Panc1 (cell line): ENCODE data around the gene CSN1S1. TPM values are rescaled to one million over a fixed set of nuclear protein-coding genes. Genes with fewer than 3 reads are reported as not detected.

Source experiments
- ATAC-seq: fragments of 200-7000 bp; cut with Tn5 transposase; 2 replicates; pipeline ENCODE4 v1.9.1; 2020; ENCODE audit warnings: mild to moderate bottlenecking, moderate library complexity
- BruUV-seq: library from RNA; stranded (reverse); fragments of 400-500 nt; replicated peaks from 2 replicates; lab custom pipeline; 2021; lab: Mats Ljungman, UMichigan
- CTCF ChIA-PET: fragments of 300-600 bp; sonication (Branson Sonifier 250); formaldehyde crosslinking; loops from one replicate; lab custom pipeline; 2022; ENCODE audit warnings: antibody characterized with exemption; lab: Charles Lee
- POLR2A ChIA-PET: fragments of 300-600 bp; sonication (Branson Sonifier 250); formaldehyde crosslinking; loops from one replicate; lab custom pipeline; 2022; ENCODE audit warnings: antibody characterized with exemption; lab: Charles Lee
- DNase-seq: peaks from one replicate; pipeline ENCODE4 v3.0.0-alpha.2; 2010; ENCODE audit warnings: low read depth, low spot score
- H3K27ac ChIP-seq: 2 replicates; pipeline ENCODE4 v1.5.1; 2011; ENCODE audit warnings: mild to moderate bottlenecking, low read length, inconsistent platforms
- H3K27me3 ChIP-seq: fragments of 200-500 bp; sonication (Bioruptor generic); 2 replicates; pipeline ENCODE4 v1.6.0; 2014; ENCODE audit warnings: low read length, inconsistent platforms; ENCODE audit not compliant: control insufficient read depth, insufficient read depth
- H3K36me3 ChIP-seq: fragments of 200-500 bp; sonication (Bioruptor generic); 2 replicates; pipeline ENCODE4 v1.5.1; 2014; ENCODE audit warnings: inconsistent platforms, mild to moderate bottlenecking, low read length, moderate library complexity; ENCODE audit not compliant: control insufficient read depth, insufficient read depth
- H3K4me1 ChIP-seq: 2 replicates; pipeline ENCODE4 v1.5.1; 2011; ENCODE audit warnings: inconsistent platforms, mild to moderate bottlenecking, low read length, moderate library complexity; ENCODE audit not compliant: control insufficient read depth, insufficient read depth
- H3K4me3 ChIP-seq, 2 experiments: 2 replicates each; pipeline ENCODE4 v1.5.1; 2011 to 2012; ENCODE audit warnings: low read depth in 2 of 2, low read length in 2 of 2, mild to moderate bottlenecking in 2 of 2, inconsistent platforms in 1 of 2, moderate library complexity in 1 of 2
- H3K9me3 ChIP-seq: fragments of 200-500 bp; sonication (Bioruptor generic); 2 replicates; pipeline ENCODE4 v1.5.1; 2014; ENCODE audit warnings: low read depth, mild to moderate bottlenecking, inconsistent platforms, low read length, moderate library complexity; ENCODE audit not compliant: control insufficient read depth, insufficient read depth
- CTCF ChIP-seq: fragments of 450-650 bp; IDR thresholded peaks from 2 replicates; pipeline ENCODE4 v1.5.1; 2017; ENCODE audit warnings: mild to moderate bottlenecking
- POLR2AphosphoS5 ChIP-seq: IDR thresholded peaks from 2 replicates; pipeline ENCODE4 v1.6.1; 2012; ENCODE audit warnings: mild to moderate bottlenecking, low read depth, low read length, moderate library complexity
- REST ChIP-seq, 2 experiments: IDR thresholded peaks; 2 replicates each; pipeline ENCODE4 v1.6.1; 2011 to 2012; ENCODE audit warnings: low read depth in 2 of 2, control low read depth in 1 of 2, low read length in 1 of 2, mild to moderate bottlenecking in 1 of 2, moderate library complexity in 1 of 2; ENCODE audit not compliant: insufficient read depth in 1 of 2
- SIN3A ChIP-seq: IDR thresholded peaks from 2 replicates; pipeline ENCODE4 v1.6.1; 2012; ENCODE audit warnings: low read depth, mild to moderate bottlenecking, low read length, moderate library complexity, borderline replicate concordance; ENCODE audit not compliant: insufficient read depth
- TCF7L2 ChIP-seq: IDR thresholded peaks from 2 replicates; pipeline ENCODE4 v1.6.1; 2011; ENCODE audit warnings: mild to moderate bottlenecking, low read depth, low read length, inconsistent platforms
- in situ Hi-C: cut with HindIII; loops from 2 replicates; pipeline ENCODE4 v1.10.0; 2016; ENCODE audit warnings: low sequenced_read_pairs, low pct_unique_long_range_greater_than_20kb
- intact Hi-C: fragments of 100-400 bp; cut with micrococcal nuclease; formaldehyde crosslinking; loops from one replicate; pipeline ENCODE4 v1.10.0; 2022; ENCODE audit not compliant: unreplicated experiment
- total RNA-seq: library from RNA; stranded (reverse); gene quantifications from one replicate; pipeline ENCODE4 v1.2.1, GENCODE V29; 2021; ENCODE audit not compliant: unreplicated experiment

The CSN1S1 gene
- total RNA-seq, 1 experiment from 2014 or later, result not detected

GRCh38 chr4:69974631-69975030 lies 43.8 kb downstream of the CSN1S1 start:
- H3K27ac ChIP-seq, result no peak overlapping the region
- H3K4me3 ChIP-seq, result no peak overlapping the region
- ChIA-PET POLR2A (no interaction called here), CTCF (no interaction called here)
- intact Hi-C loops (no loop called here), in situ Hi-C loops (no loop called here)
- BruUV-seq, result no TSS peak
- no peaks in the 10 kb centered on the region for H3K36me3 ChIP-seq
- TF ChIP-seq SIN3A (no peak), TCF7L2 (no peak), REST (IDR thresholded peaks at IDR 0.05; ENCODE audit: insufficient read depth in 1 of 2, low read depth in 2 of 2, low read length in 1 of 2) (no peak), CTCF (no peak), POLR2AphosphoS5 (no peak)
- no peaks in the 10 kb centered on the region for H3K9me3 ChIP-seq
- no peaks in the 10 kb centered on the region for H3K27me3 ChIP-seq
- DNase-seq (no peak), ATAC-seq (no peak)
- H3K4me1 ChIP-seq, result no peaks in the 10 kb centered on the region

GRCh38 chr4:69977582-69977981 lies 46.7 kb downstream of the CSN1S1 start:
- Histone ChIP-seq H3K4me1 (no peaks in the 10 kb centered on the region), H3K36me3 (no peaks in the 10 kb centered on the region), H3K4me3 (no peak overlapping the region), H3K27ac (no peak overlapping the region), H3K9me3 (no peaks in the 10 kb centered on the region), H3K27me3 (no peaks in the 10 kb centered on the region)
- TF ChIP-seq CTCF (no peak), POLR2AphosphoS5 (no peak), TCF7L2 (no peak), REST (IDR thresholded peaks at IDR 0.05; ENCODE audit: insufficient read depth in 1 of 2, low read depth in 2 of 2, low read length in 1 of 2) (no peak), SIN3A (no peak)
- ATAC-seq, result no peak
- intact Hi-C loops (no loop called here), in situ Hi-C loops (no loop called here)
- POLR2A ChIA-PET, result no interaction called here
- CTCF ChIA-PET, result no interaction called here
- DNase-seq, result no peak
- no TSS peak for BruUV-seq
